B cell (primary cell): ENCODE results near the gene DAPP1. TPM values are rescaled to one million over a fixed set of nuclear protein-coding genes. Genes with fewer than 3 reads are reported as not detected.

Experiments used
- ATAC-seq: fragments of 200-7000 bp; cut with Tn5 transposase; one replicate; pipeline ENCODE4 v1.10.0; 2021; ENCODE audit warnings: low read depth, mild to moderate bottlenecking, moderate number of reproducible peaks, moderate library complexity
- CTCF ChIA-PET: fragments of 350-600 bp; sonication (Branson Sonifier 250); formaldehyde crosslinking; loops from one replicate; lab custom pipeline; 2021; ENCODE audit warnings: antibody characterized with exemption, inconsistent platforms; lab: Charles Lee
- POLR2A ChIA-PET: fragments of 350-600 bp; sonication (Branson Sonifier 250); formaldehyde crosslinking; loops from one replicate; lab custom pipeline; 2021; ENCODE audit warnings: antibody characterized with exemption; lab: Charles Lee
- DNase-seq: peaks from one replicate; pipeline ENCODE4 v3.0.0; 2013
- H2AFZ ChIP-seq: 2 replicates; pipeline ENCODE4 v1.6.1; 2012; ENCODE audit warnings: mild to moderate bottlenecking, low read depth, low read length; ENCODE audit not compliant: insufficient read depth, poor library complexity, severe bottlenecking
- H3K27ac ChIP-seq, 2 donors: 1 replicate in 1 of 2; 2 replicates in 1 of 2; pipeline ENCODE4 v1.5.1; 2012 to 2013; ENCODE audit warnings: low read length in 2 of 2, mild to moderate bottlenecking in 2 of 2, moderate library complexity in 1 of 2
- H3K27me3 ChIP-seq, 4 experiments: fragments of 200-600 bp in 1 of 4; sonication (generic) in 1 of 4; replicated peaks in 1 of 4; 1 replicate in 2 of 4; 2 replicates in 2 of 4; pipeline versions ENCODE4 v1.6.1 to v1.7.0; 2013 to 2016; ENCODE audit warnings: low read length in 3 of 4, mild to moderate bottlenecking in 2 of 4, mixed read lengths in 1 of 4, moderate library complexity in 1 of 4; ENCODE audit not compliant: insufficient read depth in 4 of 4, control insufficient read depth in 3 of 4; ENCODE audit errors: control extremely low read depth in 1 of 4
- H3K36me3 ChIP-seq, 2 experiments: replicated peaks in 1 of 2; 1 replicate in 1 of 2; 2 replicates in 1 of 2; pipeline versions ENCODE4 v1.6.1 to v1.7.1; 2013; ENCODE audit warnings: low read length in 1 of 2; ENCODE audit not compliant: insufficient read depth in 2 of 2, control insufficient read depth in 1 of 2; ENCODE audit errors: control extremely low read depth in 1 of 2, extremely low read depth in 1 of 2
- H3K4me1 ChIP-seq, 2 donors: fragments of 200-600 bp in 1 of 2; sonication (generic) in 1 of 2; 1 replicate in 1 of 2; 2 replicates in 1 of 2; pipeline versions ENCODE4 v1.5.1 to v1.6.1; 2013 to 2017; ENCODE audit warnings: low read length in 2 of 2; ENCODE audit not compliant: control insufficient read depth in 2 of 2, insufficient read depth in 2 of 2
- H3K4me2 ChIP-seq: replicated peaks from 2 replicates; pipeline ENCODE3; 2012; ENCODE audit warnings: mild to moderate bottlenecking, low read depth, low read length; ENCODE audit not compliant: poor library complexity, severe bottlenecking
- H3K4me3 ChIP-seq, 5 experiments: fragments of 200-600 bp in 1 of 5; sonication (generic) in 1 of 5; 1 replicate in 3 of 5; 2 replicates in 2 of 5; pipeline versions ENCODE4 v1.5.1 to v1.7.0; 2011 to 2016; ENCODE audit warnings: low read length in 4 of 5, mild to moderate bottlenecking in 4 of 5, low read depth in 2 of 5, control low read depth in 1 of 5, moderate library complexity in 1 of 5; ENCODE audit not compliant: insufficient read depth in 1 of 5; ENCODE audit errors: control extremely low read depth in 1 of 5, extremely low read depth in 1 of 5
- H3K79me2 ChIP-seq: fragments of 200-600 bp; sonication (generic); one replicate; pipeline ENCODE4 v1.6.0; 2016; ENCODE audit warnings: low read length; ENCODE audit not compliant: control insufficient read depth, insufficient read depth
- H3K9ac ChIP-seq: fragments of 200-600 bp; sonication (generic); 2 replicates; pipeline ENCODE4 v1.6.1; 2017; ENCODE audit warnings: mild to moderate bottlenecking, low read length, moderate library complexity
- H3K9me3 ChIP-seq, 3 donors: one replicate each; pipeline versions ENCODE4 v1.6.1 to v1.7.1; 2013; ENCODE audit warnings: low read length in 2 of 3; ENCODE audit not compliant: control insufficient read depth in 2 of 3, insufficient read depth in 1 of 3; ENCODE audit errors: control extremely low read depth in 1 of 3
- H4K20me1 ChIP-seq: 2 replicates; pipeline ENCODE4 v1.6.0; 2012; ENCODE audit warnings: mild to moderate bottlenecking, low read length; ENCODE audit not compliant: insufficient read depth, control insufficient read depth, poor library complexity, severe bottlenecking
- H3K27ac Mint-ChIP-seq: one replicate; pipeline ENCODE4 v1.8.0; 2021; ENCODE audit warnings: mixed read lengths
- H3K27me3 Mint-ChIP-seq: one replicate; pipeline ENCODE4 v1.8.0; 2021; ENCODE audit warnings: mixed read lengths
- H3K4me1 Mint-ChIP-seq: one replicate; pipeline ENCODE4 v1.8.0; 2021; ENCODE audit warnings: mixed read lengths
- H3K4me3 Mint-ChIP-seq: one replicate; pipeline ENCODE4 v1.8.0; 2021; ENCODE audit warnings: mixed read lengths
- H3K9me3 Mint-ChIP-seq: one replicate; pipeline ENCODE4 v1.8.0; 2022; ENCODE audit warnings: mixed read lengths; ENCODE audit not compliant: insufficient read depth
- CTCF ChIP-seq: fragments of 200-600 bp; IDR thresholded peaks from one replicate; pipeline ENCODE4 v1.8.0; 2022; ENCODE audit warnings: antibody characterized with exemption, mild to moderate bottlenecking
- EZH2 ChIP-seq: IDR thresholded peaks from 2 replicates; pipeline ENCODE4 v1.6.1; 2012; ENCODE audit warnings: borderline replicate concordance, low read depth, mild to moderate bottlenecking, moderate library complexity, low read length; ENCODE audit not compliant: insufficient read depth, poor library complexity, severe bottlenecking
- WGBS: methylation state at CpG from one replicate; pipeline ENCODE4 v1.1.5; 2013; ENCODE audit warnings: missing lambda C conversion rate; ENCODE audit not compliant: insufficient coverage; 5-methylcytosine and 5-hydroxymethylcytosine counted together
- intact Hi-C: fragments of 100-400 bp; cut with micrococcal nuclease; formaldehyde crosslinking; loops from one replicate; pipeline ENCODE4 v1.10.0; 2022
- polyA plus RNA-seq: library from polyadenylated mRNA; depleted of rRNA; stranded (reverse); fragments of >200 nt; gene quantifications from 2 replicates; pipeline ENCODE4 v1.2.3, GENCODE V29; 2012
- total RNA-seq, 2 donors: library from RNA; stranded (reverse); fragments of 120-200 nt in 1 of 2; gene quantifications; 1 replicate in 1 of 2; 2 replicates in 1 of 2; pipeline versions ENCODE4 v1.2.3 to v1.2.4, GENCODE V29; 2013 to 2022

Gene DAPP1
- total and polyA plus RNA-seq, 2 donors (not counting 1 experiment from before 2014, with no cell fraction given): 82.5 to 166 TPM

- TF ChIP-seq CTCF (no peak), EZH2 (no peak)
- Histone ChIP-seq H3K9ac (no peak overlapping the region), H3K27ac (peak overlapping the region in 1 of 2 donors; percentile 4), H3K79me2 (peaks cover 48% of the 10 kb centered on the region), H3K4me3 (no peak overlapping the region), H4K20me1 (peaks cover 21% of the 10 kb centered on the region), H3K36me3 (peaks cover 19 to 41% of the 10 kb centered on the region in 2 experiments), H3K4me1 (peaks cover 32 to 37% of the 10 kb centered on the region in 2 donors), H3K9me3 (no peaks in the 10 kb centered on the region), H3K4me2 (no peak overlapping the region), H2AFZ (no peak overlapping the region), H3K27me3 (no peaks in the 10 kb centered on the region)
- H3K9me3 Mint-ChIP-seq: no peaks in the 10 kb centered on the region
- CTCF ChIA-PET: interaction anchor here (1.4 to 5.8 kb wide), 2 partner anchors 37 to 42 kb away, joined by 3 to 34 read pairs; partner anchors contain the start of gene DAPP1
- no peak overlapping the region for H3K4me3 Mint-ChIP-seq
- H3K27ac Mint-ChIP-seq: peak overlapping the region; percentile 0
- no peaks in the 10 kb centered on the region for H3K27me3 Mint-ChIP-seq
- 100% methylated on average over 2 of the region's 3 CpGs for WGBS
- DNase-seq (no peak), ATAC-seq (no peak)
- peaks cover 66% of the 10 kb centered on the region for H3K4me1 Mint-ChIP-seq
- POLR2A ChIA-PET: no interaction called here
- intact Hi-C loops: no loop called here
These were observed 36.6 kb downstream of the DAPP1 start for GRCh38 chr4:99853190-99853589.

- H3K27ac Mint-ChIP-seq: peak overlapping the region; percentile 57
- POLR2A ChIA-PET: no interaction called here
- TF ChIP-seq EZH2: no peak
- TF ChIP-seq CTCF: no peak
These were observed 37.4 kb downstream of the DAPP1 start for GRCh38 chr4:99853999-99854398.

More at GRCh38 chr4:99853999-99854398, 37.4 kb downstream of the DAPP1 start:
- no peak overlapping the region for H3K4me2 ChIP-seq
- no peaks in the 10 kb centered on the region for H3K9me3 ChIP-seq
- peaks cover 55% of the 10 kb centered on the region for H3K79me2 ChIP-seq
- H3K27ac ChIP-seq: peak overlapping the region in 1 of 2 donors; percentile 84
- H3K4me3 ChIP-seq: no peak overlapping the region
- intact Hi-C loops: no loop called here
- no peaks in the 10 kb centered on the region for H3K9me3 Mint-ChIP-seq
- no CpG with 5 or more reads among the region's 1 CpG for WGBS
- no peaks in the 10 kb centered on the region for H3K27me3 ChIP-seq
- no peak overlapping the region for H3K4me3 Mint-ChIP-seq
- H3K9ac ChIP-seq: no peak overlapping the region
- H3K27me3 Mint-ChIP-seq: no peaks in the 10 kb centered on the region
- peaks cover 16% of the 10 kb centered on the region for H4K20me1 ChIP-seq
- H3K4me1 Mint-ChIP-seq: peaks cover 61% of the 10 kb centered on the region
- DNase-seq (no peak), ATAC-seq (no peak)
- peaks cover 32 to 40% of the 10 kb centered on the region in 2 donors for H3K4me1 ChIP-seq
- CTCF ChIA-PET: interaction anchor here (1.4 to 5.8 kb wide), 2 partner anchors 37 to 42 kb away, joined by 3 to 34 read pairs; partner anchors contain the start of gene DAPP1
- H2AFZ ChIP-seq: no peak overlapping the region
- H3K36me3 ChIP-seq: peaks cover 20 to 41% of the 10 kb centered on the region in 2 experiments
